HS-27A (cell line): ENCODE results near the gene YTHDC1.
"Not testable (repeated sequence)": the region's sequence is repeated elsewhere in the genome, so short reads cannot be mapped to it uniquely, and the experiment has no call there.

ENCODE experiments used
- DNase-seq: peaks from one replicate; pipeline ENCODE4 v3.0.0-alpha.2; 2012; ENCODE audit warnings: low read depth, missing footprints

The YTHDC1 gene

DNA sequence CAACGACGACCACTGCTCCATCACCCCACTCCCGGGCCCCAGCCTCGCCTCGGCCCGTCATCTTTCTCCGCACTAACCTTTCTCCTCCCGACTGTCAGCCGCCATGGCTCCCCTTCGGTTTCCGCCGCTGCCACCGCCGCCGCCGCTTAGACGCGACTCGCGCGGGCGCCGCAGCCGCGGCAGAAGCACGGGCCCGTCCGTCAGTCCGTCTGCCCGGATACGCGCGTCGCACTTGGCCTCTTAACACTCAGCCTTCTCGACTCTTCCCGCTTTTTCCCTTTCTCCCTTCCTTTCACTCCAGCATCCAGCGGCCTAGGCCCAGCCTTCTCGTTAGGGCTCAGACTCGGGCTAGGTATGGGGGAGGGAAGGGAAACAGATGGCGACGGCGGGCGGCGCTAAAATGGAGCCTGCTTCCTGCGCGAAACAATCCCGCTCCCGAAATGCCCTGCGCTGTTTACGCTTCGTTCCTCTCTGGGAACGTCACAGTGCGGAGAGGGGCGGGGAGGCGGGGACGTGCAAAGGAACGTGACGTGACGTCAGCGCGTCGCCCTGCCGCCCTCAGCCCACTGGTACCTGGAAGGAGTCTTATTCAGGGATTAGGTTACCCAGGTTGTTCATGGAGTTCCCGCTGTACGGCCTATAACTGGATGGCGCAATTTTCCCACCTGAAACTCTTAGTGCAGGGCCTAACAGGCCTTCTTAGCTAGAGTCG lies at the start of gene YTHDC1:
TSS of gene YTHDC1 (minus strand) at position 442 of the 712 bp plus-strand sequence. CDS start at position 105, 337 bp downstream.
- DNase-seq: peak; percentile 88

DNA sequence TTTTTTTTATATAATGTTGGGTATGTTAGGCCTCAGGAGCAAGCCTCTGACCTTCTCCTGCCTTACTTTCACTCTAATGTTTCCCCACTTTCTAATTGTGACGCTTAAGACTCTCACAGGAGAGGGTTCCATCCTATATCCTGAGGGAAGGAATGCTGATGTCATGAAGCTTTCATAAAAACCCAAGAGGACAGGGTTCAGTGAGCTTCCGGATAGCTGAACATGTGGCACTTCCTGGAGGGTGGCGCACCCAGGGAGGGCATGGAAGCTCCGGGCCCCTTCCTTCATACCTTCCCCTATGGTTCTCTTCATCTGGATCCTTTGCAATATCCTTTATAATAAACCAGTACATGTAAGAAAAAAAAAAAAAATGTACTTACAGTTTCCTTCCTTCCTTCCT lies 49.4 kb upstream of the YTHDC1 start:
- no peak for DNase-seq

DNA sequence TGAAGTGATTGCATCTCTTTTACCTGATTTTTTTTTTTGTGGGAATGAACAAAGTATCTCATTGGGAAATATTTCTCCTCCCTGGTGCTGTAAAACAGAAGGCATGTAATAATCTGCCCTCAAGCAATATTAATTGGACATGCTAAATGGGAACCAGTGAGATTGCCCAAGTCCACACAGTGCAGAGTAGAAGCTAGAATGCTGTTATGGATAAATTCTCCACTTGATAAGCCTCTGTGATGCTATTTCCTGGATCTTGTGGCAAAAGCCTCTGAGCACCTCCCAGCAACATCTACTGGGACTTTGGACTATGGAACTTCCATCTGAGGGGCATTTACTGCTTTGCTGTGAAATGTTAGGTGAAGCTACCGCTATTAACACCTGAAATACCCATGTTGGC lies 46.9 kb upstream of the YTHDC1 start:
- DNase-seq: no peak

DNA sequence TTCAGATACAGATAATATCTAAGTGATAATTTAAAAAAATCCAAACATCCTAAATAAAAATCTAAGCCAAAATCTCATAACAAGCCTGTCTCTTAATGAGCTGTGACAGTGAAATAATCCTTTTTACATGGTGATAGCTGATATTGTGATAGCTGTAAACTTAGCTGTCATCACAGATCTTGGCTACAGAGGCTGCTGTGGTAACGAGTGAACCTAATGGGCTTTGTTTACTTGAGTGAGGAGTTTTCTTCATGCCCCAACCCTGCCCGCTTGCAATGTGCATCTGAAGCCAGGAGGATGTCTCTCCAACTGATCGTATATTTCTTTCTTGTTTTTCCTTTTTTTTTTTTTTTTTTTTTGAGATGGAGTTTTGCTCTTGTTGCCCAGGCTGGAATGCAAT lies 41.5 kb upstream of the YTHDC1 start:
- no peak for DNase-seq

DNA sequence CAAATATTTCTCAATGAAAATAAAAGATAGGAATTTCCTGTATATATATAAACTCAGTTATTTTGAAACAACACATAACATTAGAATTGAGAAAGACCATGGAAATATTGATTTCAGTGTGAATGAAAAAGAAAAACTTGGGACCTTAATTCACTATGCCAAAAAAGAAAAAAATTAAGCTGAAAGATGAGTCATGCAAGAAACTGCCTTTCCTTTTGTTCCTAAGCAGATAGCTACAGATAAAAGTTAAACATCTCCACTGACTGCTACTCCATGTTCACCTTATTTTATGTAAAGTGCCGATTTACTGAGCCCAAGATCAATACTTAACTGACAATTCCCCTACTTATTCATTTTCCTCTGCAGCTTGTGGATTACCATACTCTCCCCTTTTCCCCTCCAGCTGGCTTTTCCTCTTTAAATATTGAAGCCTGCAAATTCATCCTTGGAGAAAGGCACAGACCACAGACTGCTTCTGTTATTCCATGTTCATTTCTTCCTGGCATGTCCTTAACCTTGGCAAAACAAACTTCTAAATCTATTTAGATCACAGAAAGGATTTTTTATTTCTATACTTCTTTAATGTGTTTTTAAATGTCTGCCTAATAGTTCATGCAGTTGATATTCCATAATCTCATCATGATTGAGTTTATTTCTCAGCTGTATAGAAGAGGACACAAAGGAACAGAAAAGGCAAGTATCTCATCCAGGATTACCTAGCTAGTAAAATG lies 40.5 kb upstream of the YTHDC1 start:
- DNase-seq: no peak

DNA sequence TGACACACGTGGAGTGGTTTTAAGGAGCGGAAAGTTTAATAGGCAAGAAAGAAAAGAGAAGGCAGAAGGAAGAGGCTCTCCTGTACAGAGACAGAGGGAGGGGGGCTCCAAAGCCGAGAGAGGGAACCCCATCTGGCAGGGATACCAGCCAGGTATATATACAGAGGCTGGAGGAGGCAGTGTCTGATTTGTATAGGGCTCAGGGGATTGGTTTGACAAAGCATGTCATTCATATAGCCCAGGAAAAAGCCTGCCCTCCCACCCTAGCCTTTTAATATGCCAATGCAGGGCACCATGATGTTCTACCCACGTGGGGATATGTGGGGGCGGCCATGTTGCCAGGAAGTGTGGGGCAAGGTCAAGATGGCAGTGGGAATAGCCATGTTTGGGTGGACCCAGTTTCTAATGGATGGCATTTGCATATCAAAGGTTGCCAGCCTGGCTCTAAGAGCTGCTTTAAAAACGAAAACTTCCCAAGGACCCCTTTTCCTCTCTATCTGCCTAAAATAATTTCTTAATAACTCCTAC lies 39.6 kb upstream of the YTHDC1 start:
- not testable (repeated sequence) for DNase-seq

DNA sequence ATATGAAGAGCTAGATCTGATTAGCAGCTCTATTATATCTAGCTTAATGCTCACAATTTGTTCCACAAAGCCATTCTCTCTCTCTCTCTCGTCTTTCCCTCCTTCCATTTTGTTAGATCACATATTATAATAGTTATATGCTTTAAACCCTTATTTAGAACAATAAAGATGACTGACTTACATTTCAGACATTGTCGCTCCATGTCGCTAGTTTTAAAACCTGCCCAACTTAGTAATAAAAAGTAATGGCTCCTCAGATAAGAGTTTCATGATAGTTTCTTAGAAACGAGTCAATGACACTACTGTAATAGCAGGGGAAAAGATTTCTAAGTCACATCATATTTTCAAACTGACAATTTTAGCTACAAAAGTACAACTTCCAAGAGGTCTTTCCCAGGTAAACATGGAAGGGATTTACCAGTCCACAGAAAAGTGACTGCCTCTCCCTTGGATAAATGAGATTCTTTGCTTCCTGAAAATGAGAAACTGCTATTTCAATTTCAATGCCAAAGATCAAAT lies 38.5 kb upstream of the YTHDC1 start:
- DNase-seq: no peak

DNA sequence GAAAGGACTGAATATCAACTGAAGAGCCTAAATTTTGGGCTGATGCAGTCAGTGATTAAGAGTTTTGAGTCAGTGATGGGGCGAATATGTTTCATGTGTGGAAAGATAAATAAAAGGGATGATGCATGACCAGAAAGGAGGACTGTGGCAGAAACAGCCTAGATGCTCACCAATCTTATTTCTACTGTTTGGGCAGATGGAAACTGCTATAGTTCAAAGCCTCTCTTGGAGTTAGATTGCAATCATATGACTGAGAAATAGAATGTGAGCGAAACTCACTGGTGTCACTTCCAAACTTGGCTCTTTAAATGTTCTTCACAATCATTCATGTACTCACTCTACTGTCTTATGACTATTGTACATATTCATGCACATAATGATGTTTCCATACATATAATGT lies 35.4 kb upstream of the YTHDC1 start:
- DNase-seq: no peak

DNA sequence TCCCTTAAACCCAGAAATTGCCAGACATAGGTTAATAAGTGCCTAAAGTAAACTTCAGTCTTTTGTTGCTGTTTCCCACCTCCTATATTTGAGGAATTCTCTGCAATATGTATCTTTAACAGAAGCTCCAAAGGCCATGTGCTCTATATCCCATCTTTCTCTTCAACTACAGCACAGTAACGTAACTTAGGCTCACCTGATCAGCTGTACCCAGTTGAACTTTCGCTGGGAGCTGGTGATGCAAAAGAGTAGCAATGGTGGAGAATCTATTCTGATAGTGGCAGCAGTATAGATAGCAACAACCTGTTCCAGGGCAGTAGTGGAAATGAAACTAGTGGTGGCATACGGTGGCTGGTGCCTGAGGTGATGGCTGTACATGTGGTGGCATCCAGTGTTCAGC lies 33.2 kb upstream of the YTHDC1 start:
- no peak for DNase-seq

DNA sequence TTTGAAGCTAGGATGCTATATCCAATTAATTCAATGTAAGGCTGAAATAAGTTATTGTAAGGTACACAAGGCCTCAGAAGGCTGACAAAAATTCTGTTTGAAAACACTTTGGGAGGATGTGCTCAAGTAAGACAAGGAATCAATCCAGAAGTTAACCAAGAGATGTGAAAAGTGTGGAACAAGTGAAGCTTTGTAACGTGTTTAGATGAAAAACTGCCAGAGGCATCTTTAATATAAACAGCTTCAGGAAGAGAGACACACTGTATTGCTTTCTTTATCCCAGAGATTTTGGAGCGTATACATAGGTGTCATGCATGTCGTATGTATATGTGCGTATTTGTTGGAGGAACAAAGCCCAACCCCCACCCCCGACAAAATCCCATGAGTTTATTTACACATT lies 28.3 kb upstream of the YTHDC1 start:
- DNase-seq: no peak

DNA sequence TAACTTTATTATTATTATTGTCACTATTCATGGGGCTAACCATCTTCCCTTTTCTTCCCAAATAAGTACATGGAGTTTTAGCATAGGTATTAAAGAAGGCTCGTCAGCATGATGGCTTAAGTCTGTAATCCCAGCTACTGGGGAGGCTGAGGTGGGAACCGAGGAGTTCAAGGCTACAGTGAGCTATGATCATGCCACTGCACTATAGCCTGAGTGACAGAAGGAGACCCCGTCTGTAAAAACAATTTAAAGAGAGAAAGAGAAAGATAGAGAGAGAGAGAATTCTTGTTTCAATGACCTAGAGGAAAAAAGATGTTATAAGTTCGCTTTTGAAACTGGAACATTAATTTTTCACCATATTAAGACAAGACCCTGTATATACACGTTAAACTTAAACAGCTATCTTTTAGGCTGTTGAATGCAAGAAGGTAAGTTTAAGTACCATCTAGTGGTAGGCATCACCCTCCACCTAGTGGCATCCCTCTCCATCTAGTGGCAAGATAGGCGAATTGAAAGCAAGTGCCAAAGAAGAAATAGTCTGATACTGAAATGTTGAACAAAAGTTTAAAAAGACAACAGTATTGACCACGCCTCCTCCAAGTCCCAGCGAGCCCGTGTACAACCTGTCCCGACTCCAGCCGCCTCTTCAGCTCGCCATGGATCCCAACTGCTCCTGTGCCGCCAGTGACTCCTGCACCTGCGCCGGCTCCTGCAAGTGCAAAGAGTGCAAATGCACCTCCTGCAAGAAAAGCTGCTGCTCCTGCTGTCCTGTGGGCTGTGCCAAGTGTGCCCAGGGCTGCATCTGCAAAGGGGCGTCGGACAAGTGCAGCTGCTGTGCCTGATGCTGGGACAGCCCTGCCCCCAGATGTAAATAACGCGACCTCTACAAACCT lies 26.0 kb upstream of the YTHDC1 start:
- DNase-seq: peak; percentile 31

DNA sequence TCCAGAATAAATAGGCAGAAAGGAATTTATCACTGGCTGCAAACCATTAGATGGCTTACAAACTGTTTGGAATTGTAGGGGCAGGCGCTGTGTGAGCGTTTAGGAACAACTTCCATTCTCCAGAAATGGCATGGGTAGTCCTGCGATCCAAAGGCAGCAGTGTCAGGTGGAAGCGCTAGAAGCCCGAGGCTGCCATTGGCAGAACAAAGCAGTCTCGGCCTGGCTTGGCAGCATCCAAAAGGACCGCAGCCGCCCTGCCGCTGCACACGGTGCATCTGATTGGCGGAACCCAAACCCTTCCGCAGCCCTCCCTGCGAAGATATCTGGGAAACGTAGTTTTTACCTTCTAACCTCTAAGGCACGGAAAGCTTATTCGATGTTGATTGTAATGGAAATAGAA lies 23.6 kb upstream of the YTHDC1 start:
- DNase-seq: no peak

DNA sequence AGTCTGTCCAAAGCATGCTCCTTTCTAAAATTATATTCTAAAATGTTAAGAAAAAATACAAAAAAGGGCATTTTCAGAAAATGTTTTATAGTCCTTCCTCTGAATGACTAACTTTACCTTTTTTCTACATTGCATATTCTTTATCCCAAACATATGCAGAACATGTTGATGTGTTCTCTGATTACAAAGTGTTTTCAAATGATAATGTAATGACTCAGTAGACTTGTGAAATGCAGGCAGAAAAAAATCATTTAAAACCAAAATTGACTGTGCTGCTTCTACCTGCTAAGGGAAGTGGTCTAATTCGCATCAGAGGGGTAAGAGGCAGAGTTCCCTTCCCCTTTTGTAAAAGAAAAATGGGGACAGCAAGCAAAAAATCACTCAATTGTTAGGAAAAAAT lies 22.7 kb upstream of the YTHDC1 start:
- no peak for DNase-seq

DNA sequence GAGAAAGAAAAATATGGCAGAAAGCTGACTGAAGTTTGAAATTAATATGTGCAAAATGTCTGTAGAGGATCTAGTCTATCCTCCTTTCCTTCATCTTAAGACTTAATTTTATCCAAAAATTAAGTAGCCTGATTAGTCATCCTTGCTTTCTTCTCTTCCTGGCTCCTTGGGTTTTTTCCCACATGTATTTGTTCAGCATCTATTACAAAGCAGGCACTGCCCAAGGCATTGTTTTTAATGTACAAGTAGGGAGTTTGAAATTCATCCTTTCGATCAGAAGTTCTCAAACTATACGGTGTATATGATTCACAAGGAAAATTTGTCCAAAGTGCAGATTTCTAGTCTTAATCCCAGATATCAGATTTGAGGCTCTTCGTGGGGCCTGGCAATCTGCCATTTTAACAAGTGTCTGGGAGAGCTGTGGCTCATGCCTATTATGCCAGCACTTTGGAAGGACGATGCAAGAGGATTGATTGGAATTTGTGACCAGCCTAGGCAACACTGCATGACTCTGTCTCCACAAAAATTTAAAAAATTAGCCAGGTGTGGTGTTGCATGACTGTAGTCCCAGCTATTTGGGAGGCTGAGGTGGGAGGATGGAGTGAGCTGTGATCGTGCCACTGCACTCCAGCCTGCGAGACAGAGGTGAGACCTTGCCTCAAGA lies 19.4 kb upstream of the YTHDC1 start:
- DNase-seq: peak; percentile 95

DNA sequence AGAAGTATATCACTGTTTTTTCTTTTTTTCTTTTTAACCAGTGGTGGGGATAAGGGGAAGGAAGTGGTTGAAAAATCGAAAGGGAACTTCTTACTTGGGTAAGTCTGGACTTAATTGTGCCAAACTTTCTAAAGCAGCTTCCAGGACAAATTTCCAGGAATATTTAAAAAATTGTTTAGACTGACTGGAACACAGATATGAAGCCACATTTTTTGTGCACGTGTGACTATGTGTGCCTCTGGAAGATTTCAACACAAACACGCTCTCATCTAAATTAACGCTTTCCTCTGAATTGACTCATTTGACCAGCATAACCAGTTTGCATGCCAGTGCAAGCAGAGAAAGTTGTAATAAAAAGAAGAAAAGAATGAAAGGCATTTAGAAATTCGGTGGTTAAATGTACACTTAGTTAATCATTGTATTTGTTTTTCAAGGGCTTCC lies 18.8 kb upstream of the YTHDC1 start:
- peak; percentile 85 for DNase-seq

DNA sequence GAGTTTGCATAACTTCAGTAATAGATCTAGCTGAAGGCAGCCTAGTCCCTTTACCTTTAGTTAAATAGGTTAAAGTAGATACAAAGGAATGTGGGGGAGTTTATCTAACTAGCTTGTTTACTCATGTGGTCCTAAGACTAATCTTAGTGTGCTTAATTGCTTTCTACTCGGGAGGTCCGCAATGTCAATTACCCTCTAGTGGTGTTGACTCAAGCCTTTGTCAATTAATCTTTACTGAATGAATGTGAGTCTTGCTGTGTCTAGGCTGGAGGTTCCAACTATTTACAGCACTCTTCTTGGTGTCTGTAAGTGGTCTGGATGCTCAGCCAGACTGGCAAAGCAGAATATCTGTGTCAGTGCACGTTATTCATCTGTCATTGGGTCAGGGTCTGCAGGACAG lies 17.9 kb upstream of the YTHDC1 start:
- DNase-seq: no peak

DNA sequence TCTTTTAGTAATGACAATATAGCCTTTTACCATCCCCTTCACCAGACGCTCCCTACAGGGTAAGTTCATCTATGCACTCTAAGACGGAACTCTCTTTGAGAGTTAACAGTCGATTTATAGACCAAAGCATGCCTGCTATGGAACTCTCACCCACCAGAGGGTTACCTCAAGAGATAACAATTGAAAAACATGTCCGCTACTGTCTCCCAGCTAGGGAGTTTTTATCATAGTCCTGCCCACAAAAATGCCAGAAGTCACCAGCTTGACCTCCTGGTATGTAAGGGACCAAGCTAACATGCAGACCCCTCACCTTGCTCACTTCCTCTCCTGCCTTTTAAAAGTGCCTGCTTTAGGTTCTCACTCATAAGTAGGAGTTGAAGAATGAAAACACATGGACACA lies 16.7 kb upstream of the YTHDC1 start:
- no peak for DNase-seq

DNA sequence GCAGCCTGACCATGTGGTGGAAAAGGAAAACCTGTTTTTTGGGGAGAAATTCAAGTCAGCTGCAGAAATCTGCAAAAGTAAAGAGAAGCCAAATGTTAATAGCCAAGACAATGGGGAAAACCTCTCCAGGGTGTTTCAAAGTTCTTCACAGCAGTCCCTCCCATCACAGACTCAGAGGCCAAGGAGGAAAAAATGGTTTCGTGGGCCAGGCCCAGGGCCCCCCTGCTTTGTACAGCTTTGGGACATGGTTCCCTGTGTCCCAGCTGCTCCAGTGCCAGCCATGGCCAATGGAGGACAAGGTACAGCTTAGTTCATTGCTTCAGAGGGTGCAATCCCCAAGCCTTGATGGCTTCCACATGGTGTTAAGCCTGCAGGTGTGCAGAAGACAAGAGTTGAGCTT lies 15.2 kb upstream of the YTHDC1 start:
- DNase-seq: no peak

DNA sequence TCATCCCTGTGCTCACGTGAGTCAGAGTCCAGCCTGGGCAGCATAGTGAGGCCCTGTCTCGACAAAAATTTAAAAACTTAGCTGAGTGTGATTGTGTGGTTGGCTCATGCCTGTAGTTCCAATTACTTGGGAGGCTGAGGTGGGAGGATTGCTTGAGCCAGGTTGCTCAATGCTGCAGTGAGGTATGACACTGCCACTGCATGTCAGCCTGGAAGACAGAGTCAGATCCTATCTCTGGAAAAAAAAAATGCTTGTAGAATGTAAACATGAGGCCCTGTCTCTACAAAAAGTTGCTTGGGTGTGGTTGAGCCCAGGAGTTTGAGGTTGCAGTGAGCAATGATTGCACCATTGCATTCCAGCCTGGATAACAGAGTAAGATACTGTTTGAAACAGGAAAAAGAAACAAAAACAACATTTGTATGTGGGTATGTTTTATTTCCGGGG lies 11.3 kb upstream of the YTHDC1 start:
- no peak for DNase-seq

DNA sequence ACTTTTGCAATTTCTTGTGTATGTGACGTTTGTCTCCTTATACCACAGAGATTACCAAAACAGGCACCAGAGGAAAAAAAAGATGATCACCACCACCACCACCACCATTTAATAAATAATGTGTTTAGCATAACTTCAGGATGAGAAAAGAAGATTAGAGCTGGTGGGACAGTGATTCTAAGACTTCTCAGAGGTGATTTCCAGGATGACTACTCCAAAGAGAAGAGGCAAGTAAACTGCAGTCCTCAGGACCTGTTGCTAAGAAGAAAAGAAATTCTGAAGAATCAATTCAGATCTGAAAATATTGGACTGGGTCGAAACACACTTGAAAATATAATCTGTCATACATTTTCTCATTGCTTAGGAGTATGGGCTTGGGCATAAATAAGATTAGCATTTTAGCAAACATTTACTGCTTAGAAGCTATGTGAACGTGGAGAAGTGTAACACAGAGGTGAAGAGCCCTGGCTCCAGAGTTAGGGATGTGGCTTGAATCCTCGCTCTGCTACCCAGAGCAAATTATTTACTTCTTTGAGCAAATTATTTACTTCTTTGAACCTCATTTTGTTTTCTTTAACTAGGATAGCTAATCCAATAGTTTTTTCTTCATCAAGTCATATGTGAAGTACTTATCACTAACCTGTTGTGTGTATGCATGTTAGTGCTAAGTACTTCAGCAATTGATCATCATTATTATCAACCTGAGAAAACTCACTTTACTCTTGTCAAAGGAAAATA lies 10.5 kb upstream of the YTHDC1 start:
- DNase-seq: no peak

DNA sequence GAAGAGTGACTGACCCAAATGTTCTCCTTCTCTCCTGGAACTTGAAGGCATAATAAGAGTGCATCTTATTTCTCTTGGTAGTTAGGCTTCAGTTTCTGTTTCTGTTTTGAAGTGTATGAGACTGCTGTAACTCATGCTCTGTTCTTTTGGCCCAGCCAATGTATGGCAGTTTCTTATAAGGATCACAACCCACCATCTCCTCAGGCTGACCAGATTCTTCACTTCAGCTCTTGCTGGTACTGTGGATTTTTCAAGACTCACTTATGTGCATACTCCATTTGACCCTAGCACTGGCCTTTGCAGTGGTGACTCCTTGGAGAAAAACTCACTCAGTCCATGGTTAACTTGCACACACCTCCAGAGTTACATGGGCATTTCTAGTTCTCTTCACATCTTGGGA lies 9.6 kb upstream of the YTHDC1 start:
- no peak for DNase-seq
